ENCODE measurements around the gene SULT1A2.
"Not testable (repeated sequence)": the region's sequence is repeated elsewhere in the genome, so short reads cannot be mapped to it uniquely, and the experiment has no call there.

SULT1A2 gene

GRCh38 chr16:28567292-28567691 lies 29.6 kb downstream of the SULT1A2 start:
- WGBS (ENCODE audit: insufficient coverage): 100% methylated on average over 1 of the region's 2 CpGs
- Histone ChIP-seq H3K9me3 (ENCODE audit: control extremely low read depth in 1 of 5, control insufficient read depth in 4 of 5, insufficient read depth in 2 of 5, low read depth in 1 of 5, low read length in 4 of 5) (peaks cover 0 to 14% (median 8%) of the 10 kb centered on the region in 5 experiments), H3K27me3 (replicated peaks in 2 of 5; ENCODE audit: control insufficient read depth in 4 of 5, insufficient read depth in 5 of 5, low read length in 4 of 5) (no peaks in the 10 kb centered on the region), H3K36me3 (ENCODE audit: control insufficient read depth in 4 of 4, insufficient read depth in 4 of 4, low read length in 3 of 4) (peaks cover 5 to 17% (median 8%) of the 10 kb centered on the region in 4 experiments), H3K27ac (ENCODE audit: insufficient read depth in 1 of 2, low read depth in 1 of 2, low read length in 2 of 2, poor library complexity in 1 of 2, severe bottlenecking in 2 of 2) (no peak overlapping the region), H3K4me3 (ENCODE audit: control insufficient read depth in 1 of 7, extremely low read depth in 1 of 7, insufficient read depth in 4 of 7, low read depth in 2 of 7, low read length in 6 of 7) (no peak overlapping the region), H3K4me1 (ENCODE audit: control extremely low read depth in 1 of 4, control insufficient read depth in 4 of 4, insufficient read depth in 4 of 4, low read length in 3 of 4) (no peaks in the 10 kb centered on the region)
- no peak for DNase-seq
- POLR2A ChIA-PET: no interaction called here
- CTCF ChIA-PET: no interaction called here

GRCh38 chr16:28566233-28566925 lies 30.5 kb downstream of the SULT1A2 start:
- H3K4me3 ChIP-seq (ENCODE audit: control insufficient read depth in 1 of 7, extremely low read depth in 1 of 7, insufficient read depth in 4 of 7, low read depth in 2 of 7, low read length in 6 of 7); CTCF ChIA-PET; DNase-seq; H3K4me1 ChIP-seq (ENCODE audit: control extremely low read depth in 1 of 4, control insufficient read depth in 4 of 4, insufficient read depth in 4 of 4, low read length in 3 of 4); H3K27me3 ChIP-seq (replicated peaks in 2 of 5; ENCODE audit: control insufficient read depth in 4 of 5, insufficient read depth in 5 of 5, low read length in 4 of 5); H3K27ac ChIP-seq (ENCODE audit: insufficient read depth in 1 of 2, low read depth in 1 of 2, low read length in 2 of 2, poor library complexity in 1 of 2, severe bottlenecking in 2 of 2); POLR2A ChIA-PET: not testable (repeated sequence)
- peaks cover 5 to 17% (median 9%) of the 10 kb centered on the region in 4 experiments for H3K36me3 ChIP-seq (ENCODE audit: control insufficient read depth in 4 of 4, insufficient read depth in 4 of 4, low read length in 3 of 4)
- 100% methylated on average over 3 of the region's 4 CpGs for WGBS (ENCODE audit: insufficient coverage)
- peaks cover 0 to 14% (median 8%) of the 10 kb centered on the region in 5 experiments for H3K9me3 ChIP-seq (ENCODE audit: control extremely low read depth in 1 of 5, control insufficient read depth in 4 of 5, insufficient read depth in 2 of 5, low read depth in 1 of 5, low read length in 4 of 5)

- Histone ChIP-seq H3K4me3 (ENCODE audit: control insufficient read depth in 1 of 7, extremely low read depth in 1 of 7, insufficient read depth in 4 of 7, low read depth in 2 of 7, low read length in 6 of 7) (no peak overlapping the region), H3K9me3 (ENCODE audit: control extremely low read depth in 1 of 5, control insufficient read depth in 4 of 5, insufficient read depth in 2 of 5, low read depth in 1 of 5, low read length in 4 of 5) (peaks cover 0 to 14% (median 8%) of the 10 kb centered on the region in 5 experiments), H3K27me3 (replicated peaks in 2 of 5; ENCODE audit: control insufficient read depth in 4 of 5, insufficient read depth in 5 of 5, low read length in 4 of 5) (no peaks in the 10 kb centered on the region), H3K27ac (ENCODE audit: insufficient read depth in 1 of 2, low read depth in 1 of 2, low read length in 2 of 2, poor library complexity in 1 of 2, severe bottlenecking in 2 of 2) (no peak overlapping the region), H3K4me1 (ENCODE audit: control extremely low read depth in 1 of 4, control insufficient read depth in 4 of 4, insufficient read depth in 4 of 4, low read length in 3 of 4) (no peaks in the 10 kb centered on the region), H3K36me3 (ENCODE audit: control insufficient read depth in 4 of 4, insufficient read depth in 4 of 4, low read length in 3 of 4) (peaks cover 5 to 27% (median 17%) of the 10 kb centered on the region in 4 experiments)
- WGBS (ENCODE audit: insufficient coverage): 100% methylated on average over 2 of the region's 6 CpGs
- CTCF ChIA-PET: no interaction called here
- POLR2A ChIA-PET: no interaction called here
- DNase-seq: no peak
These were observed 33.6 kb downstream of the SULT1A2 start for GRCh38 chr16:28563218-28563617.

- H3K27me3 ChIP-seq (replicated peaks in 2 of 5; ENCODE audit: control insufficient read depth in 4 of 5, insufficient read depth in 5 of 5, low read length in 4 of 5): no peaks in the 10 kb centered on the region
- CTCF ChIA-PET: no interaction called here
- peaks cover 3 to 34% (median 22%) of the 10 kb centered on the region in 4 experiments for H3K36me3 ChIP-seq (ENCODE audit: control insufficient read depth in 4 of 4, insufficient read depth in 4 of 4, low read length in 3 of 4)
- H3K27ac ChIP-seq (ENCODE audit: insufficient read depth in 1 of 2, low read depth in 1 of 2, low read length in 2 of 2, poor library complexity in 1 of 2, severe bottlenecking in 2 of 2): no peak overlapping the region
- WGBS (ENCODE audit: insufficient coverage): no CpG with 5 or more reads among the region's 4 CpGs
- H3K4me3 ChIP-seq (ENCODE audit: control insufficient read depth in 1 of 7, extremely low read depth in 1 of 7, insufficient read depth in 4 of 7, low read depth in 2 of 7, low read length in 6 of 7): no peak overlapping the region
- DNase-seq: no peak
- peaks cover 0 to 9% (median 5%) of the 10 kb centered on the region in 5 experiments for H3K9me3 ChIP-seq (ENCODE audit: control extremely low read depth in 1 of 5, control insufficient read depth in 4 of 5, insufficient read depth in 2 of 5, low read depth in 1 of 5, low read length in 4 of 5)
- H3K4me1 ChIP-seq (ENCODE audit: control extremely low read depth in 1 of 4, control insufficient read depth in 4 of 4, insufficient read depth in 4 of 4, low read length in 3 of 4): no peaks in the 10 kb centered on the region
- POLR2A ChIA-PET: no interaction called here
These were observed 34.7 kb downstream of the SULT1A2 start for GRCh38 chr16:28562199-28562598.

GRCh38 chr16:28561557-28562187 lies 35.2 kb downstream of the SULT1A2 start:
- H3K4me1 ChIP-seq (ENCODE audit: control extremely low read depth in 1 of 4, control insufficient read depth in 4 of 4, insufficient read depth in 4 of 4, low read length in 3 of 4): no peaks in the 10 kb centered on the region
- 69% methylated on average over 7 of the region's 7 CpGs for WGBS (ENCODE audit: insufficient coverage)
- H3K27me3 ChIP-seq (replicated peaks in 2 of 5; ENCODE audit: control insufficient read depth in 4 of 5, insufficient read depth in 5 of 5, low read length in 4 of 5): no peaks in the 10 kb centered on the region
- ChIA-PET POLR2A (no interaction called here), CTCF (no interaction called here)
- no peak for DNase-seq
- H3K27ac ChIP-seq (ENCODE audit: insufficient read depth in 1 of 2, low read depth in 1 of 2, low read length in 2 of 2, poor library complexity in 1 of 2, severe bottlenecking in 2 of 2): no peak overlapping the region
- peaks cover 3 to 35% (median 25%) of the 10 kb centered on the region in 4 experiments for H3K36me3 ChIP-seq (ENCODE audit: control insufficient read depth in 4 of 4, insufficient read depth in 4 of 4, low read length in 3 of 4)
- H3K9me3 ChIP-seq (ENCODE audit: control extremely low read depth in 1 of 5, control insufficient read depth in 4 of 5, insufficient read depth in 2 of 5, low read depth in 1 of 5, low read length in 4 of 5): peaks cover 0 to 6% (median 4%) of the 10 kb centered on the region in 5 experiments
- no peak overlapping the region for H3K4me3 ChIP-seq (ENCODE audit: control insufficient read depth in 1 of 7, extremely low read depth in 1 of 7, insufficient read depth in 4 of 7, low read depth in 2 of 7, low read length in 6 of 7)

- POLR2A ChIA-PET: no interaction called here
- H3K4me1 ChIP-seq (ENCODE audit: control extremely low read depth in 1 of 4, control insufficient read depth in 4 of 4, insufficient read depth in 4 of 4, low read length in 3 of 4): peaks cover 5 to 11% (median 7%) of the 10 kb centered on the region in 4 experiments
- H3K4me3 ChIP-seq (ENCODE audit: control insufficient read depth in 1 of 7, extremely low read depth in 1 of 7, insufficient read depth in 4 of 7, low read depth in 2 of 7, low read length in 6 of 7): no peak overlapping the region
- CTCF ChIA-PET: no interaction called here
- DNase-seq: no peak
- no peaks in the 10 kb centered on the region for H3K9me3 ChIP-seq (ENCODE audit: control extremely low read depth in 1 of 5, control insufficient read depth in 4 of 5, insufficient read depth in 2 of 5, low read depth in 1 of 5, low read length in 4 of 5)
- WGBS (ENCODE audit: insufficient coverage): 100% methylated on average over 2 of the region's 3 CpGs
- no peak overlapping the region for H3K27ac ChIP-seq (ENCODE audit: insufficient read depth in 1 of 2, low read depth in 1 of 2, low read length in 2 of 2, poor library complexity in 1 of 2, severe bottlenecking in 2 of 2)
- peaks cover 5 to 27% (median 19%) of the 10 kb centered on the region in 4 experiments for H3K36me3 ChIP-seq (ENCODE audit: control insufficient read depth in 4 of 4, insufficient read depth in 4 of 4, low read length in 3 of 4)
- H3K27me3 ChIP-seq (replicated peaks in 2 of 5; ENCODE audit: control insufficient read depth in 4 of 5, insufficient read depth in 5 of 5, low read length in 4 of 5): no peaks in the 10 kb centered on the region
These were observed 38.4 kb downstream of the SULT1A2 start for GRCh38 chr16:28558456-28558855.

GRCh38 chr16:28556914-28557320 lies 39.9 kb downstream of the SULT1A2 start:
- no peak for DNase-seq
- CTCF ChIA-PET: interaction anchor here (0.9 to 1.5 kb wide), 3 partner anchors 15 to 59 kb away, joined by 3 to 4 read pairs (median 4); no protein-coding TSS in a partner anchor
- POLR2A ChIA-PET: no interaction called here

More at GRCh38 chr16:28556914-28557320, 39.9 kb downstream of the SULT1A2 start:
- H3K27ac ChIP-seq (ENCODE audit: insufficient read depth in 1 of 2, low read depth in 1 of 2, low read length in 2 of 2, poor library complexity in 1 of 2, severe bottlenecking in 2 of 2): no peak overlapping the region
- WGBS (ENCODE audit: insufficient coverage): 100% methylated on average over 1 of the region's 2 CpGs
- peaks cover 2 to 25% (median 18%) of the 10 kb centered on the region in 4 experiments for H3K36me3 ChIP-seq (ENCODE audit: control insufficient read depth in 4 of 4, insufficient read depth in 4 of 4, low read length in 3 of 4)
- H3K4me3 ChIP-seq (ENCODE audit: control insufficient read depth in 1 of 7, extremely low read depth in 1 of 7, insufficient read depth in 4 of 7, low read depth in 2 of 7, low read length in 6 of 7): no peak overlapping the region
- no peaks in the 10 kb centered on the region for H3K27me3 ChIP-seq (replicated peaks in 2 of 5; ENCODE audit: control insufficient read depth in 4 of 5, insufficient read depth in 5 of 5, low read length in 4 of 5)
- no peaks in the 10 kb centered on the region for H3K9me3 ChIP-seq (ENCODE audit: control extremely low read depth in 1 of 5, control insufficient read depth in 4 of 5, insufficient read depth in 2 of 5, low read depth in 1 of 5, low read length in 4 of 5)
- peaks cover 5 to 15% (median 12%) of the 10 kb centered on the region in 4 experiments for H3K4me1 ChIP-seq (ENCODE audit: control extremely low read depth in 1 of 4, control insufficient read depth in 4 of 4, insufficient read depth in 4 of 4, low read length in 3 of 4)
